GM12873 (cell line): ENCODE measurements around the gene CD302.

Source experiments
- TF ChIP-seq, protein P1 (sequence below): IDR thresholded peaks from 2 replicates; pipeline ENCODE4 v1.5.1; 2012; ENCODE audit warnings: low read depth, mild to moderate bottlenecking, moderate library complexity, low read length, control low read depth; ENCODE audit not compliant: insufficient read depth; ENCODE audit errors: missing control alignments

CD302 gene

DNA sequence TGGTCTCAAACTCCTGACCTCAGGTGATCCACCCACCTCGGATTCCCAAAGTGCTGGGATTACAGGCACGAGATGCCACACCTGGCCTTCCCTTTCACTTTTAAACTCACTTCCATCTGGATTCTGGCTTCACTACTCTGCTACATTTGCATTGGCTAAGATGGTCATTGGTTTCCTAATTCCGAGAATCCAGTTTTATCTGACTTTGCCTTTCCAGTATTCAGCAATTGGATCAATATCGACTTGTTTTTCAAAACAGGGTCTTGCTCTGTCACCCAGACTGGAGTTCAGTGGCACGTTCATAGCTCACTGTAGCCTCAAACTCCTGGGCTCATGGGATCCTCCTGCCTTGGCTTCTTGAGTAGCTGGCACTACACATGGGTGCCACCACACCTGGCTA, 4.7 kb upstream of the CD302 start:
- TF ChIP-seq, protein P1, sequence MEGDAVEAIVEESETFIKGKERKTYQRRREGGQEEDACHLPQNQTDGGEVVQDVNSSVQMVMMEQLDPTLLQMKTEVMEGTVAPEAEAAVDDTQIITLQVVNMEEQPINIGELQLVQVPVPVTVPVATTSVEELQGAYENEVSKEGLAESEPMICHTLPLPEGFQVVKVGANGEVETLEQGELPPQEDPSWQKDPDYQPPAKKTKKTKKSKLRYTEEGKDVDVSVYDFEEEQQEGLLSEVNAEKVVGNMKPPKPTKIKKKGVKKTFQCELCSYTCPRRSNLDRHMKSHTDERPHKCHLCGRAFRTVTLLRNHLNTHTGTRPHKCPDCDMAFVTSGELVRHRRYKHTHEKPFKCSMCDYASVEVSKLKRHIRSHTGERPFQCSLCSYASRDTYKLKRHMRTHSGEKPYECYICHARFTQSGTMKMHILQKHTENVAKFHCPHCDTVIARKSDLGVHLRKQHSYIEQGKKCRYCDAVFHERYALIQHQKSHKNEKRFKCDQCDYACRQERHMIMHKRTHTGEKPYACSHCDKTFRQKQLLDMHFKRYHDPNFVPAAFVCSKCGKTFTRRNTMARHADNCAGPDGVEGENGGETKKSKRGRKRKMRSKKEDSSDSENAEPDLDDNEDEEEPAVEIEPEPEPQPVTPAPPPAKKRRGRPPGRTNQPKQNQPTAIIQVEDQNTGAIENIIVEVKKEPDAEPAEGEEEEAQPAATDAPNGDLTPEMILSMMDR, result no peak

DNA sequence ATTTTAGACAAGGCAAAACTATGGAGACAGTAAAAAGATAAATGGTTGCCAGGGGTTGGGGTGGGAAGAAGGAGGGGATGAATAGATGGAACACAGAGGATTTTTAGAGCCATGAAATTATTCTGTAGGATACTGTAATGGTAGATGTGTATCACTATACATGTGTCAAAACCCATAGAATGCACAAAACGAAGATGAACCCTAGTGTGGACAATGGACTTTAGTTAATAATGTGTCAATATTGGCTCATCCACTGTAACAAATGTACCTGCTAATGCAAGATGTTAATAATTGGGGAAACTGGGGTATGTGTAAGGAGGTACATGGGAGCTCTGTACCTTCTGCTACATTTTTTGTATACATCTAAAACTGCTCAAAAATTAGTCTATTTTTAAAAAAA, 1.8 kb upstream of the CD302 start:
- TF ChIP-seq, protein P1, result no peak

DNA sequence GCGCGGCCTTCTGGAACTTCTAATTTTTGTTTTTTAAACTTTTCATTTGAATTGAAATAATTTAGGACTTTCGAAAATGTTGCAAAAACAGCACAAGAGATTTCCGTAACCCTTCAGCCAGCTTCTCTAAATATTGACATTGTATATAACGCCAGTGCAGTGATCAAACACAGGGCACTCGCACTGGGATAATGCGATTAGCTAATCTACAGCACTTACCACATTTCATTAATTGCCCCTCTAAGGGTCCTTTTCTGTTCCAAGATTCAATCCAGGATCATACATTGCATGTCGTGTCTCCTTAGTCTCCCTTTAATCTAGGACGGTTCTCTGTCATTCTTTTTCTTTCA, 343 bp upstream of the CD302 start:
- TF ChIP-seq, protein P1, result no peak

DNA sequence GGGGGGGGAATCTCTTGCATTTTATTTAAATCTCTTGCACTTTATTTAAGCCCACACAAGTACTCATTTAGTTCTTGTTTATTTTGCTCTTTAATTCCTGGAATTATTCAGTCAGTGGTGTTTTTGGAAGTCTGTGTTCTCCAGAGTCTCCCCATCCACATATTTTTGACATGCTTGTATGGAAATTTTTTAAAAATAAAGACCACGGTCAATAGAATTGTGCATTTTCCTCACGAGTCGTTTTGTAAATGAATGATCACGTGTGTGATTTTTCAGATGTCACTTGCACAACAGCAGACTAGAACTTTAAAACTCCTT, 824 bp downstream of the CD302 start:
- TF ChIP-seq, protein P1, result no peak

GRCh38 chr2:159795841-159796690, 1.9 kb downstream of the CD302 start:
- TF ChIP-seq, protein P1, result no peak

GRCh38 chr2:159793326-159793725, 4.7 kb downstream of the CD302 start:
- TF ChIP-seq, protein P1, result no peak

DNA sequence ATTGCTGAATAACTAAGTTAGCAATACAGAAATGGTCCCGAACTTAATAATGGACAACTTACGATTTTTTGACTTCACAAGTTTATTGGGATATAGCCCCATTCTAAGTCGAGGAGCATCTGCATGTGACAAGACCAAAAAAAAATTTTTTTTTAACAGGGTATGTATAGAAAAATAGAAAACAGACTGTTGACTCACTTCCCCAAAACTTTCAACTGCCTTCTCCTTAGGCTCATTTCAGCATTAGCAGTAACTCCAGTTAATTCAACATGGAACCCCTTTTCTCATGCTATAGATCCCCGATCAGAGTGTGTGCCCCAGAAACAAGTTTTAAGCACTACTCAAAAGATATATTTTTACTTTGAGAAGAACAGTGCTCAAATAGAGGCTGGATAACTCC, 5.4 kb downstream of the CD302 start:
- TF ChIP-seq, protein P1, result no peak

GRCh38 chr2:159792036-159792435, 6.0 kb downstream of the CD302 start:
- TF ChIP-seq, protein P1, result no peak
